Activated naive CD8-positive, alpha-beta T cell treated with anti-CD3 and anti-CD28 coated beads for 36 hours (primary cell): Measurements from ENCODE around the gene RPS10. TPM values are rescaled to one million over a fixed set of nuclear protein-coding genes. Genes with fewer than 3 reads are reported as not detected.
"Not testable (repeated sequence)": the region's sequence is repeated elsewhere in the genome, so short reads cannot be mapped to it uniquely, and the experiment has no call there.

Experiments
- DNase-seq: peaks from one replicate; pipeline ENCODE4 v3.0.0; 2021
- H3K27ac Mint-ChIP-seq: one replicate; pipeline ENCODE4 v1.8.0; 2022; ENCODE audit warnings: mild to moderate bottlenecking, moderate library complexity, mixed read lengths
- H3K27me3 Mint-ChIP-seq: one replicate; pipeline ENCODE4 v1.8.0; 2022; ENCODE audit warnings: mild to moderate bottlenecking, mixed read lengths
- H3K36me3 Mint-ChIP-seq: one replicate; pipeline ENCODE4 v1.8.0; 2021; ENCODE audit warnings: mild to moderate bottlenecking, mixed read lengths
- H3K4me1 Mint-ChIP-seq: one replicate; pipeline ENCODE4 v1.8.0; 2021; ENCODE audit warnings: mixed read lengths
- H3K4me3 Mint-ChIP-seq: one replicate; pipeline ENCODE4 v1.8.0; 2022; ENCODE audit warnings: mild to moderate bottlenecking, moderate library complexity, mixed read lengths
- H3K9me3 Mint-ChIP-seq: one replicate; pipeline ENCODE4 v1.8.0; 2022; ENCODE audit warnings: mixed read lengths
- total RNA-seq, 2 experiments: library from RNA; stranded (reverse); gene quantifications; one replicate each; pipeline ENCODE4 v1.2.3, GENCODE V29; 2021

Gene RPS10
- total RNA-seq, 2 experiments from 2014 or later = 2,216 to 2,293 TPM

DNA sequence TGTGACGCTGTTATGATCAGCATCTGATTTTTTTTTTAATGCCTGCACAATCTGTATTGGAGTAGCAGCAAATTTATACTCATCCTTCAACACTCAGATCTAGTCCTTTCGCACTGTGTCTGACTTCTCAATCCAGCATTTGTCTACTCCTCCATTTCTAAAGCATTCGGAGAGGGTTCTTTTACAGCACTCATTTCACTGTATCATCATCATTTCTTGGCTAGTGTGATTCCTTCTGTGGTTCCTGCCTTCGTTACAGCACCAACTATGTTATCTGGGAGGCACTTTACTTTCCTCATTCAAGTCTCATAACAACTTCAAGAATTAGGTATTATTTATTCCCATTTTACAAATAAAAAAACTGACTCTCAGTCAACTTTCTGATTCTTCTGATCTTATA lies 51.4 kb downstream of the RPS10 start:
- no peak for DNase-seq
- no peak overlapping the region for H3K4me3 Mint-ChIP-seq
- peaks cover 12% of the 10 kb centered on the region for H3K4me1 Mint-ChIP-seq
- no peak overlapping the region for H3K27ac Mint-ChIP-seq
- peaks cover 10% of the 10 kb centered on the region for H3K36me3 Mint-ChIP-seq
- H3K9me3 Mint-ChIP-seq = no peaks in the 10 kb centered on the region
- no peaks in the 10 kb centered on the region for H3K27me3 Mint-ChIP-seq

GRCh38 chr6:34374069-34374468 lies 51.8 kb downstream of the RPS10 start:
- H3K36me3 Mint-ChIP-seq = peaks cover 12% of the 10 kb centered on the region
- no peak overlapping the region for H3K27ac Mint-ChIP-seq
- peaks cover 16% of the 10 kb centered on the region for H3K4me1 Mint-ChIP-seq
- no peaks in the 10 kb centered on the region for H3K9me3 Mint-ChIP-seq
- DNase-seq = no peak
- no peak overlapping the region for H3K4me3 Mint-ChIP-seq
- no peaks in the 10 kb centered on the region for H3K27me3 Mint-ChIP-seq

GRCh38 chr6:34373511-34373910 lies 52.4 kb downstream of the RPS10 start:
- no peak for DNase-seq
- peaks cover 19% of the 10 kb centered on the region for H3K4me1 Mint-ChIP-seq
- H3K27me3 Mint-ChIP-seq = no peaks in the 10 kb centered on the region
- no peaks in the 10 kb centered on the region for H3K9me3 Mint-ChIP-seq
- H3K27ac Mint-ChIP-seq = no peak overlapping the region
- H3K4me3 Mint-ChIP-seq = no peak overlapping the region
- H3K36me3 Mint-ChIP-seq = peaks cover 9% of the 10 kb centered on the region

DNA sequence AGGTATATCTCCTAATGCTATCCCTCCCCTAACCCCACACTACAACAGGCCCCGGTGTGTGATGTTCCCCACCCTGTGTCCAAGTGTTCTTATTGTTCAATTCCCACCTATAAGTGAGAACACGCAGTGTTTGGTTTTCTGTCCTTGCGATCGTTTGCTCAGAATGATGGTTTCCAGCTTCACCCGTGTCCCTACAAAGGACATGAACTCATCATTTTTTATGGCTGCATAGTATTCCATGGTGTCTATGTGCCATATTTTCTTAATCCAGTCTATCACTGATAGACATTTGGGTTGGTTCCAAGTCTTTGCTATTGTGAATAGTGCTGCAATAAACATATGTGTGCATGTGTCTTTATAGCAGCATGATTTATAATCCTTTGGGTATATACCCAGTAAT lies 54.0 kb downstream of the RPS10 start:
- DNase-seq, H3K27ac Mint-ChIP-seq, H3K36me3 Mint-ChIP-seq, H3K4me3 Mint-ChIP-seq, H3K9me3 Mint-ChIP-seq, H3K27me3 Mint-ChIP-seq: not testable (repeated sequence)
- H3K4me1 Mint-ChIP-seq = peaks cover 21% of the 10 kb centered on the region

- peaks cover 7% of the 10 kb centered on the region for H3K36me3 Mint-ChIP-seq
- no peaks in the 10 kb centered on the region for H3K27me3 Mint-ChIP-seq
- H3K27ac Mint-ChIP-seq = no peak overlapping the region
- peaks cover 26% of the 10 kb centered on the region for H3K4me1 Mint-ChIP-seq
- DNase-seq = no peak
- H3K9me3 Mint-ChIP-seq = no peaks in the 10 kb centered on the region
- no peak overlapping the region for H3K4me3 Mint-ChIP-seq
Observed at GRCh38 chr6:34370361-34370760, 55.5 kb downstream of the RPS10 start.

DNA sequence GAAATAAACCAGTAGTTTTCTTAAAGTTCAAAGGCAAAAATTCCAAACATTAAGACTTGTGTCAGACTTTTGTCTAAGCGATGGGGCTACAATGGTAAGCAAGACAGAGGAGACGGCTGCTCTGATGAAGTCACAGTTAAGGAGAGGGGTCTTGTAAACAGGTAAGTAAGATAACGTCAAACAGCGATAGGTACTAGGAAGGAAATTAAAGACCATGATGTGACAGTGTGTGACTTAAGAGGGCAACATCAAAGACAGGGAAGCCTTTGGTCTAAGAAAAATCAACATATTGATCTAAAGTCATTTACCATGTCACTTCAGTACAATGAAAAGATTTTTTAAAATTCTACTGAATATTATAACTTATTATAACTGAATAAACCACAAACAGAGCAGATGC lies 56.5 kb downstream of the RPS10 start:
- no peaks in the 10 kb centered on the region for H3K9me3 Mint-ChIP-seq
- H3K4me3 Mint-ChIP-seq = no peak overlapping the region
- H3K27me3 Mint-ChIP-seq = no peaks in the 10 kb centered on the region
- H3K36me3 Mint-ChIP-seq = peaks cover 7% of the 10 kb centered on the region
- peaks cover 27% of the 10 kb centered on the region for H3K4me1 Mint-ChIP-seq
- DNase-seq = no peak
- H3K27ac Mint-ChIP-seq = no peak overlapping the region

Other genes starting within 250 kb of the RPS10 start
- gene HMGA1, start 189.2 kb downstream of the RPS10 start, total RNA-seq = 100 to 1,000 TPM; 803 to 814 TPM
- 10 to 100 TPM; 13.1 to 14.2 TPM for gene SMIM29, start 177.1 kb downstream of the RPS10 start, total RNA-seq
- gene NUDT3, start 33.4 kb downstream of the RPS10 start, total RNA-seq = 10 to 100 TPM; 18.1 to 18.3 TPM
- gene PACSIN1, start 40.0 kb upstream of the RPS10 start, total RNA-seq = under 1 TPM; 0.19 to 0.28 TPM
- gene SPDEF, start 130.3 kb upstream of the RPS10 start, total RNA-seq = not detected